ENCODE measurements around the gene DDX49. TPM values are rescaled to one million over a fixed set of nuclear protein-coding genes. Genes with fewer than 3 reads are reported as not detected.

DDX49 gene
- polyA plus RNA-seq, 1 of the 3 experiments (the other 2 are of a cell fraction) = 86.8 TPM

- TF ChIP-seq REST (IDR thresholded peaks at IDR 0.05; ENCODE audit: low read depth, low read length) (no peak), CHD2 (IDR thresholded peaks at IDR 0.05; ENCODE audit: low read length, partially characterized antibody) (no peak), RFX5 (IDR thresholded peaks at IDR 0.05; ENCODE audit: low read length) (no peak), JUND (IDR thresholded peaks at IDR 0.05) (no peak), FOXM1 (IDR thresholded peaks at IDR 0.05; ENCODE audit: low read depth) (no peak)
Observed at GRCh38 chr19:18869781-18870530, 49.6 kb upstream of the DDX49 start (continued).

- POLR2A ChIA-PET = no interaction called here
Observed at GRCh38 chr19:18870531-18871172, 48.9 kb upstream of the DDX49 start.

More at GRCh38 chr19:18870531-18871172, 48.9 kb upstream of the DDX49 start:
- no peak for DNase-seq
- Histone ChIP-seq H3K9me3 (no peaks in the 10 kb centered on the region), H4K20me1 (ENCODE audit: insufficient read depth) (no peaks in the 10 kb centered on the region), H3K27me3 (ENCODE audit: insufficient read depth) (no peaks in the 10 kb centered on the region), H3K4me2 (no peak overlapping the region), H3F3A (replicated peaks; ENCODE audit: insufficient read depth) (peaks cover 12% of the 10 kb centered on the region), H3K79me2 (ENCODE audit: insufficient read depth) (no peaks in the 10 kb centered on the region), H3K4me1 (ENCODE audit: control insufficient read depth in 1 of 2, insufficient read depth in 2 of 2, low read depth in 1 of 2, low read length in 1 of 2) (no peaks in the 10 kb centered on the region), H3K9ac (no peak overlapping the region), H3K4me3 (ENCODE audit: low read depth in 2 of 2, low read length in 1 of 2) (no peak overlapping the region), H3K27ac (ENCODE audit: low read depth in 2 of 2, low read length in 1 of 2) (no peak overlapping the region), H3K9me2 (no peaks in the 10 kb centered on the region), H3K36me3 (replicated peaks in 1 of 2; ENCODE audit: control insufficient read depth in 1 of 2, insufficient read depth in 2 of 2, low read length in 1 of 2) (peaks cover 10 to 28% of the 10 kb centered on the region in 2 experiments), H2AFZ (ENCODE audit: low read depth) (no peak overlapping the region)
- 93% methylated on average over 24 of the region's 25 CpGs for WGBS (ENCODE audit: low lambda C conversion rate)
- CTCF ChIA-PET = no interaction called here
- TF ChIP-seq FOSL2 (IDR thresholded peaks at IDR 0.05; ENCODE audit: borderline replicate concordance, low read depth) (no peak), CTCF (IDR thresholded peaks at IDR 0.05) (no peak), EP300 (IDR thresholded peaks at IDR 0.05; ENCODE audit: borderline replicate concordance in 1 of 2, low read depth in 1 of 2, low read length in 1 of 2) (no peak), GATA2 (CRISPR knock-in tag; IDR thresholded peaks at IDR 0.05) (no peak), FOXM1 (IDR thresholded peaks at IDR 0.05; ENCODE audit: low read depth) (no peak), ZBTB33 (IDR thresholded peaks at IDR 0.05; ENCODE audit: borderline replicate concordance, low read depth) (no peak)
